SK-N-MC (cell line): Measurements from ENCODE around the gene RANBP2.

Experiments
- EZH2 ChIP-seq: fragments of 200-600 bp; sonication (generic); IDR thresholded peaks from one replicate; pipeline ENCODE4 v1.6.1; 2017; ENCODE audit warnings: antibody characterized with exemption
- POLR2AphosphoS5 ChIP-seq: IDR thresholded peaks from 2 replicates; pipeline ENCODE4 v1.6.1; 2012; ENCODE audit warnings: mild to moderate bottlenecking, low read depth, low read length, borderline replicate concordance

- TF ChIP-seq EZH2 = no peak
- no peak for TF ChIP-seq POLR2AphosphoS5
Measured at GRCh38 chr2:108704871-108705270, 14.4 kb upstream of the RANBP2 start.
